Spleen (tissue), 3 donors: ENCODE results near the gene ACER3.

Experiments used
- POLR2A ChIP-seq, 3 donors: fragments of 450-650 bp; IDR thresholded peaks; one replicate each; pipeline ENCODE4 v1.5.1; 2017; ENCODE audit warnings: antibody characterized with exemption in 3 of 3, mild to moderate bottlenecking in 1 of 3
- POLR2AphosphoS5 ChIP-seq, 3 donors: sonication (generic); formaldehyde crosslinking; IDR thresholded peaks; one replicate each; pipeline ENCODE4 v1.5.1; 2017; ENCODE audit warnings: antibody characterized with exemption in 3 of 3

DNA sequence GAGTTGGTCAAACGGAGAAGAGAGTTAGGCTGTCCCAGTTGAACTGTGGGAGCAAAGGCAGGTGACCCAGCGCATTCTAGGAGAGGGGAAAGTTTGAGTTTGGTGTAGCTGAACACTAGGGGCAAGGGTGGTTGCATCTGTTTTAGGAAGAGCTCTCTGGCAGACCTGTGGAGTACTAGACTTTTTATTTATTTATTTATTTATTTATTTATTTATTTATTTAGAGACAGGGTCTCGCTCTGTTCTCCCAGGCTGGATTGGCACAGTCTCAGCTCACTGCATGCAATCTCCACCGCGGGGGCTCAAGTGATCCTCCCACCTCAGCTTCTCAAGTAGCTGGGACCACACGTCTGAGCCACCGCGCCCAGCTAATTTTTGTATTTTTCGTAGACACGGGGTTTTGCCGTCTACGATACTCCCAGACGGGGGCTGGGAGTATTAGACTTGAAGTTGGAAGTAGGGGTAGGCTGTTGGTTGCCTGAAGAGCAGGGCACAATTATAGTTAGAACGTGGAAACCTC, 950 bp upstream of the ACER3 start:
- no peak for TF ChIP-seq POLR2A (IDR thresholded peaks at IDR 0.05)
- no peak for TF ChIP-seq POLR2AphosphoS5 (IDR thresholded peaks at IDR 0.05)
